A549 (cell line): ENCODE data around the gene GTF2A1.

Experiments used
- CTCF ChIP-seq: fragments of >200 bp; sonication (Bioruptor Twin); formaldehyde crosslinking; IDR thresholded peaks from 3 replicates; pipeline ENCODE4 v1.5.1; 2016
- HOXB13 ChIP-seq: fragments of 250-450 bp; sonication (Bioruptor Pico); IDR thresholded peaks from 2 replicates; pipeline ENCODE4 v1.5.0; 2020; ENCODE audit warnings: low read depth, mild to moderate bottlenecking, moderate library complexity
- MAX ChIP-seq: IDR thresholded peaks from 2 replicates; pipeline ENCODE4 v1.6.1; 2012
- POLR2A ChIP-seq: IDR thresholded peaks from 2 replicates; pipeline ENCODE4 v1.6.1; 2012; ENCODE audit warnings: mild to moderate bottlenecking, low read length
- RAD21 ChIP-seq, 2 experiments: fragments of >200 bp in 1 of 2; sonication (Bioruptor Twin) in 1 of 2; formaldehyde crosslinking in 1 of 2; IDR thresholded peaks in 1 of 2; conservative IDR thresholded peaks in 1 of 2; 2 replicates in 1 of 2; 3 replicates in 1 of 2; pipeline ENCODE4 v1.6.1; 2012 to 2018; ENCODE audit warnings: inconsistent platforms in 1 of 2

- no peak for TF ChIP-seq CTCF
- no peak for TF ChIP-seq POLR2A
- no peak for TF ChIP-seq RAD21 (conservative IDR thresholded peaks at IDR 0.05 in 1 of 2, IDR thresholded peaks at IDR 0.05 in 1 of 2)
- TF ChIP-seq MAX: no peak
- TF ChIP-seq HOXB13 (CRISPR knock-in tag): no peak
Observed at GRCh38 chr14:81178063-81178462, 42.7 kb downstream of the GTF2A1 start.
